ENCODE data around the gene COL7A1. TPM values are rescaled to one million over a fixed set of nuclear protein-coding genes. Genes with fewer than 3 reads are reported as not detected.

The COL7A1 gene
- total RNA-seq, 1 experiment from 2014 or later = 8.1 TPM

DNA sequence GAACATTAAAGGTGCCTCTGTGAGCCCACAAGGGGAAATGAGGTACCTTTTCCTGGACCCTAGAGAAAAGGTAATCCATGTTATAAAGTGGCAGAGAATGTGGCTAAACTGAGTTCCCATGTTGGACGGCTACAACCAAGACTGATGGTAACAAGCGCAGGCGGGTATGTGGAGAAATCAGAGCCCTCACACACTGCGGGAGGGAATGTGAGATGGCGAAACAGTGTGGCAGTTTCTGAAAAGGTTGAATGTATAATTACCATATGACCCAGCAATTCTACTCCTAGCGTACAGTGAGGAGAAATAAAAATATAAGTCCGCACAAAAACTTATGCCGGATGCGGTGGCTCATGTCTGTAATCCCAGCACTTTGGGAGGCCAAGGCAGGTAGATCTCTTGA, 67.1 kb downstream of the COL7A1 start (continued):
- TF ChIP-seq STAT6 (CRISPR knock-in tag; conservative IDR thresholded peaks at IDR 0.05; ENCODE audit: low read depth) = no peak
- TF ChIP-seq ZNF425 (CRISPR knock-in tag; conservative IDR thresholded peaks at IDR 0.05) = no peak
- TF ChIP-seq ZNF232 (CRISPR knock-in tag; IDR thresholded peaks at IDR 0.05) = no peak
- TF ChIP-seq, protein P1, sequence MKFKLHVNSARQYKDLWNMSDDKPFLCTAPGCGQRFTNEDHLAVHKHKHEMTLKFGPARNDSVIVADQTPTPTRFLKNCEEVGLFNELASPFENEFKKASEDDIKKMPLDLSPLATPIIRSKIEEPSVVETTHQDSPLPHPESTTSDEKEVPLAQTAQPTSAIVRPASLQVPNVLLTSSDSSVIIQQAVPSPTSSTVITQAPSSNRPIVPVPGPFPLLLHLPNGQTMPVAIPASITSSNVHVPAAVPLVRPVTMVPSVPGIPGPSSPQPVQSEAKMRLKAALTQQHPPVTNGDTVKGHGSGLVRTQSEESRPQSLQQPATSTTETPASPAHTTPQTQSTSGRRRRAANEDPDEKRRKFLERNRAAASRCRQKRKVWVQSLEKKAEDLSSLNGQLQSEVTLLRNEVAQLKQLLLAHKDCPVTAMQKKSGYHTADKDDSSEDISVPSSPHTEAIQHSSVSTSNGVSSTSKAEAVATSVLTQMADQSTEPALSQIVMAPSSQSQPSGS (CRISPR knock-in tag; IDR thresholded peaks at IDR 0.05; ENCODE audit: borderline replicate concordance, low read depth) = no peak
- no peak for TF ChIP-seq ZNF317 (CRISPR knock-in tag; IDR thresholded peaks at IDR 0.05; ENCODE audit: borderline replicate concordance, low read depth)
- TF ChIP-seq, protein P2, sequence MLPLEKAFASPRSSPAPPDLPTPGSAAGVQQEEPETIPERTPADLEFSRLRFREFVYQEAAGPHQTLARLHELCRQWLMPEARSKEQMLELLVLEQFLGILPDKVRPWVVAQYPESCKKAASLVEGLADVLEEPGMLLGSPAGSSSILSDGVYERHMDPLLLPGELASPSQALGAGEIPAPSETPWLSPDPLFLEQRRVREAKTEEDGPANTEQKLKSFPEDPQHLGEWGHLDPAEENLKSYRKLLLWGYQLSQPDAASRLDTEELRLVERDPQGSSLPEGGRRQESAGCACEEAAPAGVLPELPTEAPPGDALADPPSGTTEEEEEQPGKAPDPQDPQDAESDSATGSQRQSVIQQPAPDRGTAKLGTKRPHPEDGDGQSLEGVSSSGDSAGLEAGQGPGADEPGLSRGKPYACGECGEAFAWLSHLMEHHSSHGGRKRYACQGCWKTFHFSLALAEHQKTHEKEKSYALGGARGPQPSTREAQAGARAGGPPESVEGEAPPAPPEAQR (CRISPR knock-in tag; IDR thresholded peaks at IDR 0.05) = no peak

GRCh38 chr3:48524970-48525369, 70.2 kb downstream of the COL7A1 start:
- no peaks in the 10 kb centered on the region for H3K27me3 Mint-ChIP-seq (ENCODE audit: low read depth)
- H3K27ac Mint-ChIP-seq = peak overlapping the region; percentile 47
- no peak overlapping the region for H3K4me3 Mint-ChIP-seq
- H3K9me3 Mint-ChIP-seq = peaks cover 4% of the 10 kb centered on the region; the same call in 1 of the 2 replicates
- DNase-seq (ENCODE audit: low spot score) = no peak
- no peaks in the 10 kb centered on the region for H3K4me1 Mint-ChIP-seq
- no peak for ATAC-seq
- ChIA-PET POLR2A (interaction anchor here (0.5 kb wide), 1 partner anchor 1143 kb away, joined by 3 read pairs; no protein-coding TSS in a partner anchor), CTCF (interaction anchor here (1.6 to 2.8 kb wide), 3 partner anchors 18 to 89 kb away, joined by 4 to 9 read pairs (median 6); no protein-coding TSS in a partner anchor)
- TF ChIP-seq ZBTB43 (CRISPR knock-in tag; IDR thresholded peaks at IDR 0.05) (no peak), TEAD1 (CRISPR knock-in tag; IDR thresholded peaks at IDR 0.05) (no peak), STAT6 (CRISPR knock-in tag; conservative IDR thresholded peaks at IDR 0.05; ENCODE audit: low read depth) (no peak), ATF6 (CRISPR knock-in tag; IDR thresholded peaks at IDR 0.05) (no peak), ELF4 (CRISPR knock-in tag; IDR thresholded peaks at IDR 0.05; ENCODE audit: low read depth) (no peak), GTF2I (CRISPR knock-in tag; conservative IDR thresholded peaks at IDR 0.05) (no peak), ETV6 (CRISPR knock-in tag; IDR thresholded peaks at IDR 0.05) (no peak), NR3C1 (CRISPR knock-in tag; conservative IDR thresholded peaks at IDR 0.05; ENCODE audit: low read depth) (no peak)
- TF ChIP-seq, protein P3, sequence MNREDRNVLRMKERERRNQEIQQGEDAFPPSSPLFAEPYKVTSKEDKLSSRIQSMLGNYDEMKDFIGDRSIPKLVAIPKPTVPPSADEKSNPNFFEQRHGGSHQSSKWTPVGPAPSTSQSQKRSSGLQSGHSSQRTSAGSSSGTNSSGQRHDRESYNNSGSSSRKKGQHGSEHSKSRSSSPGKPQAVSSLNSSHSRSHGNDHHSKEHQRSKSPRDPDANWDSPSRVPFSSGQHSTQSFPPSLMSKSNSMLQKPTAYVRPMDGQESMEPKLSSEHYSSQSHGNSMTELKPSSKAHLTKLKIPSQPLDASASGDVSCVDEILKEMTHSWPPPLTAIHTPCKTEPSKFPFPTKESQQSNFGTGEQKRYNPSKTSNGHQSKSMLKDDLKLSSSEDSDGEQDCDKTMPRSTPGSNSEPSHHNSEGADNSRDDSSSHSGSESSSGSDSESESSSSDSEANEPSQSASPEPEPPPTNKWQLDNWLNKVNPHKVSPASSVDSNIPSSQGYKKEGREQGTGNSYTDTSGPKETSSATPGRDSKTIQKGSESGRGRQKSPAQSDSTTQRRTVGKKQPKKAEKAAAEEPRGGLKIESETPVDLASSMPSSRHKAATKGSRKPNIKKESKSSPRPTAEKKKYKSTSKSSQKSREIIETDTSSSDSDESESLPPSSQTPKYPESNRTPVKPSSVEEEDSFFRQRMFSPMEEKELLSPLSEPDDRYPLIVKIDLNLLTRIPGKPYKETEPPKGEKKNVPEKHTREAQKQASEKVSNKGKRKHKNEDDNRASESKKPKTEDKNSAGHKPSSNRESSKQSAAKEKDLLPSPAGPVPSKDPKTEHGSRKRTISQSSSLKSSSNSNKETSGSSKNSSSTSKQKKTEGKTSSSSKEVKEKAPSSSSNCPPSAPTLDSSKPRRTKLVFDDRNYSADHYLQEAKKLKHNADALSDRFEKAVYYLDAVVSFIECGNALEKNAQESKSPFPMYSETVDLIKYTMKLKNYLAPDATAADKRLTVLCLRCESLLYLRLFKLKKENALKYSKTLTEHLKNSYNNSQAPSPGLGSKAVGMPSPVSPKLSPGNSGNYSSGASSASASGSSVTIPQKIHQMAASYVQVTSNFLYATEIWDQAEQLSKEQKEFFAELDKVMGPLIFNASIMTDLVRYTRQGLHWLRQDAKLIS (CRISPR knock-in tag; IDR thresholded peaks at IDR 0.05; ENCODE audit: borderline replicate concordance) = no peak
- TF ChIP-seq, protein P4, sequence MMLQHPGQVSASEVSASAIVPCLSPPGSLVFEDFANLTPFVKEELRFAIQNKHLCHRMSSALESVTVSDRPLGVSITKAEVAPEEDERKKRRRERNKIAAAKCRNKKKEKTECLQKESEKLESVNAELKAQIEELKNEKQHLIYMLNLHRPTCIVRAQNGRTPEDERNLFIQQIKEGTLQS (CRISPR knock-in tag; conservative IDR thresholded peaks at IDR 0.05) = no peak
- peaks cover 54% of the 10 kb centered on the region for H3K36me3 Mint-ChIP-seq
